ENCODE results near the gene TUBG1.

Gene TUBG1

DNA sequence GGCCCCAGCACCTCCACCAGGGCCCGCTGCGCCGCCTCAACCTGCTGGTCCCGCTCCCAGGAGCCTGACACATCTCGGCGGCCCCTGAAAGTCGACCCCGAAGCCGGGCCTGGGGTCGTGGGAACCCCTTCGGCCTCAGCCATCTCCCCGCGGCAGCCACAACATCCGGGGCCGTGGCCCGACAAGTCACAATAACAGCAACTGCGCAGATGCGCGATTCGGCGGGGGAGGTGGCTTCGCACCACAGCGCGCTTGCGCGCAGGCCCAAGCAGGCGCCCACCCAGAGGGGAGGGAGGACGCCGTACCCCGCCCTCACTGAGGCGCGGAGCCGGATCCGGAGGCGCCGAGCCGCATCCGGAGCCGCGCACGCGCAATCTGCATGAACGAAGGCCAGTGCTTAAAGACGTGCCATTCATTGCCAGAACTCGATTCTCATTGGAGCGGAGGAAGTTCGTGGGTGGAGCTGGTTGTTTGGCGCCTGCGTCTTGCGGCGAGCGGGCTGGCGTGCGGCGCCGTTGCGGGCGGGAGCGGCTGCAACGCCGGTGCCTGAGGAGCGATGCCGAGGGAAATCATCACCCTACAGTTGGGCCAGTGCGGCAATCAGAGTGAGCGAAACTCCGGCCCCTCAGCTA, at the start of gene TUBG1, which contains the start of gene RETREG3:
Gene TUBG1, plus strand, starts transcription at position 502 of the 632 bp plus-strand sequence. Its CDS starts 55 bp downstream, at position 557.
Gene RETREG3, minus strand, starts transcription at position 193 of the 632 bp plus-strand sequence. Its CDS starts 50 bp downstream, at position 143.
- DNase-seq (ENCODE audit: low read depth in 1 of 2, low spot score in 1 of 2), result peak; percentile 98 to 99

DNA sequence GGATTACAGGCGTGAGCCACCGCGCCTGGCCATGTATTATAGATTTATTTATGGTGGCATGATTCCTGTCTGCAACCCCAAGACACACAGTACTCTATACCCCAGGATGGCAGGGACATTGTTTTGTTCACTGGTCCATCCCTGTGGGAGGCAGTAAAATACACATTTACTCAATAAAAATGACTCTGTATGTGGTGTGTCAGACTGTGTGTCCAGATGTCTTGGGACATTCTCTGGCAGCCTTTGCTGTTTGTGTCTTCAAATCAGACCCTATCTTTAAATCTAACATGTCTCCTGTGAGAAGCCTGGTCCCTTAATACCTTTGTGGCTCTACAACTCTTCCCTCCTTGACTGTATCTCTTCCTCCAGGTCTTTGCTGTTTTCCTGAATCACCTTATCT, 49.2 kb upstream of the TUBG1 start:
- no peak for DNase-seq (ENCODE audit: low read depth in 1 of 2, low spot score in 1 of 2)

DNA sequence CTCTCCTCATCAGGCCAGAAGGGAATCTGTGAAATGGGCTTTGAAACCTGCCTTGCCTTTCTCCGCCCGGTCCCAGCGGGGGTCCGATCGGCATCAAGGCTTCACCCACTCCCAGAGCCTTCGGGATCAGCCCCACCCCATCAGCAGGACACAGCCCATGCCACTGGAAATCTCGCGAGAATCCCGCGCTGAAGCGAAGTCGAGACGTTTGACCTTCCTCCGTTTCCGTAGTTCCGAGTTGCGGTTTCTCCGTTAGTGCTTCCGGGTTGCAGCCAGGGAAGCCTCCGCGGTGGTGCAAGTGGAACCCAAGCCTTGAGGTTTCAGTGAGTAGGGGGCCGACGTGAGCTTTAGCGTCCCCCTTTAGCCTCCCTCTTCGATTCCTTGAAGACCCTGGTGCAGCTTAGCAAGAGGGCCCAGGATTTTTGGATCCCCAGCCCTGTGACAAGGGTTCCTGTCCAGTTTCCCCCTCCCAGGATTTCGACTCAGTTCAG, 47.5 kb upstream of the TUBG1 start, which contains the start of gene COASY:
Gene COASY, plus strand, starts transcription at position 252 of the 491 bp plus-strand sequence. CDS start 475 bp downstream, outside the sequence.
- peak; percentile 77 to 79 for DNase-seq (ENCODE audit: low read depth in 1 of 2, low spot score in 1 of 2)

DNA sequence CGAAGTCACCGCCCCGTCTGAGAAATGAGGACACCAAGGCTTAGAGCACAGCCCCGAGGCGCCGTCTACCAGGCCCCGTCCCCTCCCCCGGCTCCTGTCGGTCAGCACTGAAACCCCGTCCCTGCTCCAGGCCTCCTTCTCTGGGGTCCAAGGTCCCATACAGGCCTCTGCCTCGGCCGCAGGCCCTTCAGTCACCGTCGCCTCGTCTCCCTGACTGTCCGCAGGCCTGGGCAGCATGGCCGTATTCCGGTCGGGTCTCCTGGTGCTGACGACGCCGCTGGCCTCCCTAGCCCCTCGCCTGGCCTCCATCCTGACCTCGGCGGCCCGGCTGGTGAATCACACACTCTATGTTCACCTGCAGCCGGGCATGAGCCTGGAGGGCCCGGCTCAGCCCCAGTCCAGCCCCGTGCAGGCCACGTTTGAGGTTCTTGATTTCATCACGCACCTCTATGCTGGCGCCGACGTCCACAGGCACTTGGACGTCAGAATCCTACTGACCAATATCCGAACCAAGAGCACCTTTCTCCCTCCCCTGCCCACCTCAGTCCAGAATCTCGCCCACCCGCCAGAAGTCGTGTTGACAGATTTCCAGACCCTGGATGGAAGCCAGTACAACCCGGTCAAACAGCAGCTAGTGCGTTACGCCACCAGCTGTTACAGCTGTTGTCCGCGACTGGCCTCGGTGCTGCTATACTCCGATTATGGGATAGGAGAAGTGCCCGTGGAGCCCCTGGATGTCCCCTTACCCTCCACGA, 46.9 kb upstream of the TUBG1 start:
- DNase-seq (ENCODE audit: low read depth in 1 of 2, low spot score in 1 of 2), result no peak

DNA sequence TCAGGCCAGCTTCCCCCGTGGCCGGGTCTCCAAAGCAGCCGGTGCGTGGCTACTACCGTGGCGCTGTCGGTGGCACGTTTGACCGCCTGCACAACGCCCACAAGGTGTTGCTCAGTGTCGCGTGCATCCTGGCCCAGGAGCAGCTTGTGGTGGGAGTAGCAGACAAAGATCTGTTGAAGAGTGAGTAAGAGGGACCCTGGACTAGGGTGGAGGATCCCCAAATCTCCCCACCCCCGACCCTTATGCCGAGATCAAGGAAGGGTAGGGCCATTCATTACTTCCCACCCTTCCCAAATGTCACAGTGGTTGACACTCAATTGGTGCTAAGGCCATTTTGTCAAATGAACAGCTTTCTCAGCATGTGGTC, 46.4 kb upstream of the TUBG1 start:
- no peak for DNase-seq (ENCODE audit: low read depth in 1 of 2, low spot score in 1 of 2)

DNA sequence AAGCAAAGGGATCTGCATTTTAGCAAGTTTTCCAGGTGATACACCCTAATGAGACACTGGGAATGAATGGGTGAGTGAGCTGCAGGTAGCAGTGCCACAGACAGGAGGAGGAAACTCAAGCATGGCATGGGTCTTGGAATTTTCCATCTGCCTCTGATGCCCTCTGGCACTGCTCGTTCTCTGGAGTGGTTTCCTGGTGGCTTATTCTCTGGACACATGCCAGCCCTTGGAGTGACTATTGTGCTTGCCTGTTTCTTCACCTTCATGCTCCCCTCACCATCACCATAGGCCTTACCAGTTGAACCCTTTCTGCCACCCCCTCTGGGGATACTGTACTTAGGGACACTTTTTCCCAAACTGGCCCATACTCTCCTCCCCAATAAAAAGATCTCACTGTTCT, 45.9 kb upstream of the TUBG1 start:
- no peak for DNase-seq (ENCODE audit: low read depth in 1 of 2, low spot score in 1 of 2)

DNA sequence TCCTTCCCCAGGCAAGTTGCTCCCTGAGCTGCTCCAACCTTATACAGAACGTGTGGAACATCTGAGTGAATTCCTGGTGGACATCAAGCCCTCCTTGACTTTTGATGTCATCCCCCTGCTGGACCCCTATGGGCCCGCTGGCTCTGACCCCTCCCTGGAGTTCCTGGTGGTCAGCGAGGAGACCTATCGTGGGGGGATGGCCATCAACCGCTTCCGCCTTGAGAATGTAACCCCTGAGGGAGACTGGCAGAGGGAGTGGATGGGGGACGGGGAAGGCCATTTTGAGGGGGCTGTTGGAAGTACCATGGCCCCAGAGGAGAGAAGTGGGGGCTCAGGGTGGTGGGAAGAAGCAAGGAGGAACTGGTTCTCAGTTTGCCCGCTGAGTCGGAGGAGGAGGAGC, 45.5 kb upstream of the TUBG1 start:
- no peak for DNase-seq (ENCODE audit: low read depth in 1 of 2, low spot score in 1 of 2)

DNA sequence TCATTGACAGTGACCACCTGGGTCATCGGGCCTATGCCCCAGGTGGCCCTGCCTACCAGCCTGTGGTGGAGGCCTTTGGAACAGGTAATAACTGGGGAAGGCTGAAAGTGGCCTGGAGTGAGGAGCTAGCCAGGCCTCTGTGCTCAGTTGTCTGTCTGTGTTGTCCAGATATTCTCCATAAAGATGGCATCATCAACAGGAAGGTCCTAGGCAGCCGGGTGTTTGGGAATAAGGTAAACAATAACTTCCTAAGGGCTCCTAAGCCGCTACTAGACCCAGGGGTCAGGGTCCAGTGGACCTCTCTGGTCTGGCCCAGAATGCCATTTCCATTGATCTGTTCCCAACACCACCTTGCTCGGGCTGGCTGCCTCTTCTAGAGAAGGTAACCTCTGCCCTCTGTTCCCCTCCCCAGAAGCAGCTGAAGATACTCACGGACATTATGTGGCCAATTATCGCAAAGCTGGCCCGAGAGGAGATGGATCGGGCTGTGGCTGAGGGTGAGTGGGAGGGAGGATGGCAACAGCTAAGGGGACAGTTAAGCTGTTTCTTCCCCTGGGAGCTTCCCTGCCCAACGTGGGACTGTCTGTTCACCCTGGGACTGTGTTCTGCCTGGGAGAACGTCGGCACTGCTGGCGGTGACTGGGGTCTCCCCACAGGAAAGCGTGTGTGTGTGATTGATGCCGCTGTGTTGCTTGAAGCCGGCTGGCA, 44.5 kb upstream of the TUBG1 start:
- no peak for DNase-seq (ENCODE audit: low read depth in 1 of 2, low spot score in 1 of 2)

DNA sequence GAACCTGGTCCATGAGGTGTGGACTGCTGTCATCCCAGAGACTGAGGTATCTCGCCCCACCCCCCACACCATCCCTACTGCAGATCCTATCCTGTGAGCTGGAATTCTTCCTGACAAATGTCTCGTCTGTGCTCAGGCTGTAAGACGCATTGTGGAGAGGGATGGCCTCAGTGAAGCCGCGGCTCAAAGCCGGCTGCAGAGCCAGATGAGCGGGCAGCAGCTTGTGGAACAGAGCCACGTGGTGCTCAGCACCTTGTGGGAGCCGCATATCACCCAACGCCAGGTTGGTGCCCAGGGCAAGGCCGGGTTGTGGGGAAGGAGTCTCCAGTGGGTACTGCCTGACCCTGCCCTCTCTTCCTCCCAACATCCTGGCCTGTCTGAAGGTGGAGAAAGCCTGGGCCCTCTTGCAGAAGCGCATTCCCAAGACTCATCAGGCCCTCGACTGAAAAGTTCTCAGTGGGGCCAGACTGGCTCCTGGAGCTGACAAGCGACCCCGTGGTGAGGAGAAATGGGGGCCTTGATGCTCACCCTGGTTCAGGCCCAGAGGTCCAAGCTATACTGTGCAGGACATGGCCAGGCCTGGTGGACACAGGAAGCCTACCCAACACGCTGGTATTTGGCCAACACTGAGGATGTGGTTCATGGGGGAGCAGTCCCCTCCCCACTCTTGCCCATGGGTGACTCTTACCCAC, 43.8 kb upstream of the TUBG1 start:
- DNase-seq (ENCODE audit: low read depth in 1 of 2, low spot score in 1 of 2), result no peak

DNA sequence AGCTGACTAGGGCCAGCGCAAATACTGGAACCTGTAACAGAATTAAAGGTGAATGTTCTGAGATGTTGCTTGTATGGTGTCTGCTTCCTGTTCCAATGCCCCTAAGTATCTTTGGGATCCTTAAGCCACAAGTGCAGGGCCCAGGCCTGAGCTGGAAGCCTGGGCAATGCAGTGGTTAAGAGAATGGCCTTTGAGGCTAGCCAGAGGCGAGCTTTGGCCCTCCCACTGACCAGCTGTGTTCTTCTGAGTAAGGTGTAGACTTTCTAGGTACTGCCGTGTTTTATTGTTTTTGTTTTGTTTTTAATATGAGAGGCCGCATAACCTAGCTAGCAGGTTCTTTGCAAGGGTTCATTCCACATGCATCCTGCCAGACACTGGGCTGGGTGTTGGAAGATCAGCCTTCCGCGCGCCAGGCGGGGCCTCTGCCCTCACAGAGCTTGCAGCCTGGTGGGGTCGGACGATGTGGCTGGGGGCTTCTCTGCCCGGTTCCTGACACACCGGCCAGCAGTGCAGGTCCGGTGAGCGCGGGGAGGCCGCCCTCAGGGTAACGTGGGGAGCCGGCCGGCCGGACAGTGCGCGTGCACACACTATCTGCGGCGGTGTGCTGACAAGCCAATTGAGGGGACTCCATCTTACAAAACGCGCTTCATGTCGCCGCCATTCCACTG, 43.1 kb upstream of the TUBG1 start:
- no peak for DNase-seq (ENCODE audit: low read depth in 1 of 2, low spot score in 1 of 2)

DNA sequence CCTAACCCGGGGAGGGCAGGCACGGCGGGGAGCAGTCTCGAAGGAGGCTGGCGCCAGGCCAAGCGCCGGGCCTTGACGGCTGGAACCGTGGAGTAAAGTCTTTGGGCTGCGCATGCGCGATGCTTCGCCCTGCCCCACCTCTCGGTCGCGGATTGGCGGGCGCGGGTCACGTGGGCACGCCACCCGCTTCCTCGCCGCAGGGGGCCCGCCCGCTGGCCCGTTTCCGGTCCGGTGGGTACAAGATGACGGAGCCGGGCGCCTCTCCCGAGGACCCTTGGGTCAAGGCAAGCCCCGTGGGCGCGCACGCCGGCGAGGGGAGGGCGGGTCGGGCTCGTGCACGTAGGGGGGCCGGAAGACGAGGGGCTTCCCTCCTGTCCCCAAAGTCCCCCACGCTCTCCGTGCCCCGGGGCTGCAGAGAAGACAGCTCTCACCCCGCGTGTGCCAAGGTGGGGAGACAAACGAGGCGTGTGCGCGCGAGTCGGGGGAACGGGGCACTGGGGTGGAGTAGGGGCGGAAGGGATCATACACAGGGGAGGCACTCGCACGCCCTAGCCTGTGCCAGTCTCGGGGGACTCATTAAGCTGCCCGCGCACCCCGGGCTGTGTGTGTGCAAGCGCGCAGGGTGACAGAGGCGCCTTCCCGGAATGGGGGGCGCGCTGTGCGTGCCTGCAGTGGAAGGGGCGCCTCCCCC, 42.5 kb upstream of the TUBG1 start, which contains the start of gene MLX:
Gene MLX, plus strand, starts transcription at position 218 of the 691 bp plus-strand sequence. Its CDS starts 25 bp downstream, at position 243.
- peak; percentile 82 to 90 for DNase-seq (ENCODE audit: low read depth in 1 of 2, low spot score in 1 of 2)

DNA sequence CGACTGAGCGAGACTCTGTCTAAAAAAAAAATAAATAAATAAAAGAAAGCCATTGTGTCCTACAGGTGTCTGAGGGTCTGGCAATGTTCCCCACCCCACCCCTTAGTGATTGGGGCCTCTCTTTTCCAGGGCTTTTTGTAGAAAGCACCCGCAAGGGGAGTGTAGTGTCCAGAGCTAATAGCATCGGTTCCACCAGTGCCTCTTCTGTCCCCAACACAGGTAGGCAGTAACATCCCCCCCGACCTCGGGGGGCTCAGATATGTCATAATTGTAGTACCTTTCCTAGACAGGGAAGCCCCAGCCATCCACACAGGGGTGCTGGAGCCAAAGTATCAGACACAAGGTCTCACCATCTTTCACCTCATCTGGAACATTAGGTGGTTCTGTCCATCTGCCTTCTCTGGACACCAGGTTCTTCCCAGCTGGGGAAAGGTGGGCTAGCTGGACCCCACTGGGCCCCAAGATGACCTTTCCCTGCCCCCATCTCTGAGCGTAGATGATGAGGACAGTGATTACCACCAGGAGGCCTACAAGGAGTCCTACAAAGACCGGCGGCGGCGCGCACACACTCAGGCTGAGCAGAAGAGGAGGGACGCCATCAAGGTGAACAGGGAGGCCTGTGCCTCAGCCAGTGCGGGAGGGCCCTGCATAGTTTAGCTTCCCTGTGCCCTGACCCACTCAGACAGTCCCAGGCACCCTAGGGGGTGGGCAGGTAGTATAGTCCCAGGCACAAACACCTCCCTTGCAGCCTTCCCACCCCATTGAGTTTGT, 41.0 kb upstream of the TUBG1 start:
- no peak for DNase-seq (ENCODE audit: low read depth in 1 of 2, low spot score in 1 of 2)

DNA sequence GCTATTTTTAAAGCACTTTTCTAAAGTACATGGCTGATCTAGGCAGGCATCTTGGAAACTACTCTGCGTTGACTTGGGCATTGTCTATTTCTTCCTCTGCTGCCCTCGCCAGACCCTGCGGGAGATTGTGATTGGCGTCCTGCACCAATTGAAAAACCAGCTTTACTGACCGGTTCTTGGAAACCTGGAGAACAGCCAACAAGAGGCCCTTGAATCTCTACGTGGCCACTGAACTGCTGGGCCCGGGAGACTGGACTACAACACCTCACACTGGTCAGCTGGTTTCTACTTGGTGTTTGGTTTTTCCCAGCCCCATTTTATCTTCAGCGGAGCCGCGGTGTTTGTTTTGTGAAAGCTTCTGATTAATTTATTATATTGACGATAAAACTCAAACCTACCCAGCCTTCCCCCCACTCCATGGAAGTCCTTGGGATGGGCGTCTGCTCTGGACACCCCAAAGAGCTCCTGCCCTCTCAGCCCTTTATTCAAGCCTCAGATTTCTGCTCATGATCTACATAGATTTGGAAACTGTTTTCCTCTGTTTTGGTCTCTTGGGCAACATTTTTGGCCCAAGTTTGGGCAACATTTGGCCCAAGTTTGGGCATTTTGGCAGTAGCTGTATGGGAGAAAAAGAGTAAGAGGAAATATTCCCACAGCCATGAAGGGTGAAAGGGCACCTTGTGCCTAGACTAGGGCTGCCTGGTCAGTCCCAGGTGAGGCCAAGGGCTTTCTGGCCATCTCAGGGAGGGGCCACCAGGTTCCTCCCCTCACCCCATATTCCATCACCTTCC, 37.9 kb upstream of the TUBG1 start:
- no peak for DNase-seq (ENCODE audit: low read depth in 1 of 2, low spot score in 1 of 2)

DNA sequence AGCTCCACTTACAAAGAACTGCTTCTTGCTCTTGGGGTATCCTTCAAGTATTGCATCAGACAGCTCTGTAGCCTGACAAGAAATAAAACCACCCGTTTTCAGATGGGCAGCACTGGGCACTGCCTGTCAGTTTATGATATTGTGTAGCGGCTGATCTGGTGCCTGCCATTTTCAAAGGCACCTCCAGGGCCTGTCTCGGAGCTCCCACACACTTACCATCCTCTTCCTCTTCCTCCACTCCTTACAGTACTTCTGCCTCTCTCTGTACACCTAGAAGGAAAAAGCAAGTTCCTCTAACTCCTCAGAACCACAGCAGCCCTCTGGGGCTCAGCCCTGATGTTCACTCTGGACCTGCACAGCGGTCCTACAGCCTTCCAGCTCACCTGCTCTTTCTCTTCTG, 36.4 kb upstream of the TUBG1 start:
- no peak for DNase-seq (ENCODE audit: low read depth in 1 of 2, low spot score in 1 of 2)

DNA sequence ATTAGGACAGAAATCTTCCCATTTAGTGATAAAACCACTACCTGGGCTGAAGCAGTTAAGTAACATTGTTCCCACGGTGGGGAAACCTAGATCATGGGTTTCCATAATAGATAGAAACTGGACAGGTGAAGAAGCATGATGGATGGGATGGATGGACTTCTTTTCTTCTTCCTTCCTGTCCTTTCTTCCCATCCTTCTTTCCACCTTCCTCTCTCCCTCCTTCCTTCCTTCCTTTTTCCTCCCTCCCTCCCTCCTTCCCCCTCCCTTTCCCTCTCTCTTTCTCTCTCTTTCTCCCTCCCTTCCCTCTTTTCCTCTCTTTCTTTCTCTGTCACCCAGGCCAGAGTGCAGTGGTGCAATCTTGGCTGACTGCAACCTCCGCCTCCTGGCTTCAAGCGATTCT, 35.0 kb upstream of the TUBG1 start:
- DNase-seq (ENCODE audit: low read depth in 1 of 2, low spot score in 1 of 2), result no peak

DNA sequence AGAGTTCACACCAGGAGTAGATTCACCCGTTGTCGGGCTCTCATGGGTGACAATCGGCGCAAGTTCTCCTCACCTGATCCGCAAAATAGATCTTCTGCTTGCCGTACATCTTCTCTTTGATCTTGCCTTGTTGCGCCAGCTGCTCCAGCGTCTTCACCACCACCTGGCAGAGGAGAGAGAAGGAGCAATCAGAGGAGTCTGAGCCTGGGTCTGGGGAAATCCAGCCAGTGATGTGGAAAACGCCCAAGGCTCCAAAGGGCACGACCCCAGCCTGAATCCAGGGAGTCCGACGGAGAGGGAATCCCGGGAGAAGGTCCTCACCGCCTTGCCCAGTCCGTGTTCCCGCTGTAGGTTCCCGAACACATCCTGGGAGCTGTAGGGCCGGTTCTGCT, 32.3 kb upstream of the TUBG1 start:
- DNase-seq (ENCODE audit: low read depth in 1 of 2, low spot score in 1 of 2), result no peak

DNA sequence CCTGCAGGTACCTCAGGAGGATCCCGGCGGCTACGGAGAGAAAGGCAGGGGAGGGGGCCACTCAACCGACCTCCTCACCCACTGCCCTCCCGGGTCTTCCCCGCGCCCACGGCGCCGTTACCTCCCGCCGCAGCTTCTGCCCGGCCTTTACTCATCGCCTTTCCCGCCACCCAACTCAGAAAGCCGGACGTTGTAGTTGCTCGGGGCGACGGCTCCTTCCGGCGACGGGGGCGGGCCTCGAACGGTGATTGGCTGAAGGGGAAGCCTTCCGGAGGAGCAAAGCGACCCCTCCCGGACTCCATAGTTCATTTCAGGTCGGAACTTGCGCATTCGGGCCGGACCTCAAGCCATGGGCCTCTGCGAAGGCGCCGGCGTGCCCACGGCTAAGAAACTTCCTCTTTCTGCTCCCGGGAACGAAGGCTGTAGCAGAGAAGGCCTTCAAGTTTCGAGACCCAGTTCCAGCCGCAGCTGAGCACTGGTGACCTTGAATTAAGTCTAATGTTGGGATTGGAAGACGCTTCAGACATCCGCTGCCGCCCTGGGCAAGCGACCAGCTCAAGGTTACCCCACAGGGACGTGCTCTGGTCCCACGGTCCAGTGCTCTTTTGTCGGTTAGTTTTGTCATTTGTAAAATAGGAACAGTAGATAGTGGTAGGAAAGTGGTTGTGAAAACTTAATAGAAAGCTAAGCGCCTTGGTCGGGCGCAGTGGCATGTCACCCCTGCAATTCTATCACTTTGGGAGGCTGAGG, 31.8 kb upstream of the TUBG1 start, which contains the start of gene PSMC3IP:
Gene PSMC3IP, minus strand, starts transcription at position 198 of the 750 bp plus-strand sequence. Its CDS starts 43 bp downstream, at position 155.
- DNase-seq (ENCODE audit: low read depth in 1 of 2, low spot score in 1 of 2), result peak; percentile 79 to 89

Measured in stimulated activated CD4-positive, alpha-beta T cell treated with anti-CD3 and anti-CD28 coated beads, Interleukin-15, amount 100 ng/mL, for 1 hour (primary cell).